HCT116 (cell line): ENCODE results near the gene EIF2B2. TPM values are rescaled to one million over a fixed set of nuclear protein-coding genes. Genes with fewer than 3 reads are reported as not detected.

Experiments
- ATAC-seq: fragments of 200-7000 bp; cut with Tn5 transposase; 2 replicates; pipeline ENCODE4 v1.9.1; 2020; ENCODE audit warnings: mild to moderate bottlenecking, moderate library complexity
- Bru-seq: library from RNA; stranded (reverse); fragments of 400-500 nt; gene quantifications from one replicate; lab custom pipeline; 2021; lab: Mats Ljungman, UMichigan
- BruChase-seq, 2 experiments: library from RNA; stranded (reverse); fragments of 400-500 nt; gene quantifications; one replicate each; lab custom pipeline; 2021; lab: Mats Ljungman, UMichigan
- BruUV-seq: library from RNA; stranded (reverse); fragments of 400-500 nt; replicated peaks from 2 replicates; lab custom pipeline; 2021; lab: Mats Ljungman, UMichigan
- CTCF ChIA-PET: fragments of 300-600 bp; sonication (Branson Sonifier 250); formaldehyde crosslinking; loops from one replicate; lab custom pipeline; 2021; ENCODE audit warnings: antibody characterized with exemption; lab: Charles Lee
- POLR2A ChIA-PET: fragments of 300-600, 350-600 bp; sonication (Branson Sonifier 250); formaldehyde crosslinking; loops from one replicate; lab custom pipeline; 2021; ENCODE audit warnings: antibody characterized with exemption; lab: Charles Lee
- RAD21 ChIA-PET, 2 experiments: fragments of 300-600 bp; sonication (Branson Sonifier 250); formaldehyde crosslinking; loops; one replicate each; lab custom pipeline; 2023; ENCODE audit warnings: low total read pairs in 2 of 2; ENCODE audit not compliant: uncharacterized antibody in 2 of 2, unreplicated experiment in 2 of 2, low non-redundant PET in 1 of 2; lab: Charles Lee
- DNase-seq: peaks from one replicate; pipeline ENCODE4 v3.0.0-alpha.2; 2010; ENCODE audit warnings: low read depth, low spot score
- H2AFZ ChIP-seq: fragments of 200-600 bp; shearing (Covaris generic), sonication (generic); 2 replicates; pipeline ENCODE4 v1.6.1; 2017; ENCODE audit warnings: low read depth, mixed run types, mixed read lengths, antibody characterized with exemption, low read length; ENCODE audit not compliant: poor library complexity, severe bottlenecking
- H3K27ac ChIP-seq: 2 replicates; pipeline ENCODE4 v1.5.1; 2012; ENCODE audit warnings: low read depth, low read length
- H3K27me3 ChIP-seq: fragments of 200-600 bp; sonication (generic); 2 replicates; pipeline ENCODE4 v1.6.1; 2016; ENCODE audit warnings: mixed run types, low read length, mixed read lengths; ENCODE audit not compliant: insufficient read depth
- H3K36me3 ChIP-seq, 2 experiments: fragments of 200-500 bp in 1 of 2; fragments of 200-600 bp in 1 of 2; sonication (Bioruptor generic) in 1 of 2; sonication (generic) in 1 of 2; 2 replicates each; pipeline versions ENCODE4 v1.5.1 to v1.6.1; 2014 to 2016; ENCODE audit warnings: low read length in 2 of 2, inconsistent platforms in 1 of 2, mixed read lengths in 1 of 2, mixed run types in 1 of 2; ENCODE audit not compliant: insufficient read depth in 2 of 2, control insufficient read depth in 1 of 2
- H3K4me1 ChIP-seq, 2 experiments: fragments of 200-600 bp in 1 of 2; sonication (generic) in 1 of 2; 2 replicates each; pipeline versions ENCODE4 v1.5.1 to v1.6.1; 2012 to 2017; ENCODE audit warnings: low read length in 2 of 2, inconsistent platforms in 1 of 2, mild to moderate bottlenecking in 1 of 2, mixed read lengths in 1 of 2, mixed run types in 1 of 2, moderate library complexity in 1 of 2; ENCODE audit not compliant: insufficient read depth in 2 of 2, control insufficient read depth in 1 of 2
- H3K4me2 ChIP-seq: fragments of 200-600 bp; sonication (generic); 2 replicates; pipeline ENCODE4 v1.6.1; 2017; ENCODE audit warnings: mixed run types, low read length, mixed read lengths
- H3K4me3 ChIP-seq, 2 experiments: fragments of 200-600 bp in 1 of 2; sonication (generic) in 1 of 2; replicated peaks in 1 of 2; 2 replicates each; pipeline ENCODE4 v1.5.1; 2011 to 2016; ENCODE audit warnings: low read length in 2 of 2, control low read depth in 1 of 2, low read depth in 1 of 2, mild to moderate bottlenecking in 1 of 2, mixed read lengths in 1 of 2, mixed run types in 1 of 2
- H3K79me2 ChIP-seq: fragments of 200-600 bp; sonication (generic); 2 replicates; pipeline ENCODE4 v1.6.1; 2017; ENCODE audit warnings: mild to moderate bottlenecking, mixed run types, low read length, moderate library complexity, mixed read lengths; ENCODE audit not compliant: insufficient read depth
- H3K9ac ChIP-seq: fragments of 200-600 bp; sonication (generic); 2 replicates; pipeline ENCODE4 v1.6.1; 2016; ENCODE audit warnings: low read length, mixed read lengths
- H3K9me2 ChIP-seq: fragments of 200-600 bp; sonication (generic), shearing (Covaris generic); 2 replicates; pipeline ENCODE4 v1.6.1; 2017; ENCODE audit warnings: mixed run types, mild to moderate bottlenecking, moderate library complexity; ENCODE audit not compliant: insufficient read depth
- H3K9me3 ChIP-seq, 2 experiments: fragments of 200-500 bp in 1 of 2; fragments of 200-600 bp in 1 of 2; sonication (Bioruptor generic) in 1 of 2; sonication (generic) in 1 of 2; 2 replicates each; pipeline ENCODE4 v1.6.1; 2014 to 2017; ENCODE audit warnings: low read length in 2 of 2, mixed read lengths in 2 of 2, inconsistent platforms in 1 of 2, low read depth in 1 of 2, mild to moderate bottlenecking in 1 of 2, mixed run types in 1 of 2, moderate library complexity in 1 of 2; ENCODE audit not compliant: control insufficient read depth in 1 of 2, insufficient read depth in 1 of 2
- H4K20me1 ChIP-seq: fragments of 200-600 bp; sonication (generic), shearing (Covaris generic); 2 replicates; pipeline ENCODE4 v1.6.1; 2017; ENCODE audit warnings: mixed run types, mild to moderate bottlenecking, moderate library complexity; ENCODE audit not compliant: insufficient read depth
- CBX3 ChIP-seq: IDR thresholded peaks from 2 replicates; pipeline ENCODE4 v1.6.1; 2012; ENCODE audit warnings: low read depth
- ELF1 ChIP-seq: IDR thresholded peaks from 2 replicates; pipeline ENCODE4 v1.6.1; 2012; ENCODE audit warnings: low read depth, borderline replicate concordance
- EZH2 ChIP-seq: fragments of 200-600 bp; sonication (generic); IDR thresholded peaks from 2 replicates; pipeline ENCODE4 v1.6.1; 2017; ENCODE audit warnings: antibody characterized with exemption, mixed run types
- EZH2phosphoT487 ChIP-seq: fragments of 200-600 bp; IDR thresholded peaks from 2 replicates; pipeline ENCODE4 v1.6.1; 2018; ENCODE audit warnings: antibody characterized with exemption, borderline replicate concordance
- POLR2A ChIP-seq: IDR thresholded peaks from 2 replicates; pipeline ENCODE4 v1.7.0; 2011; ENCODE audit warnings: borderline replicate concordance; ENCODE audit not compliant: insufficient read depth, insufficient read length; ENCODE audit errors: extremely low read depth
- POLR2AphosphoS5 ChIP-seq: IDR thresholded peaks from 2 replicates; pipeline ENCODE4 v1.6.1; 2011; ENCODE audit warnings: mild to moderate bottlenecking, low read depth, low read length, moderate library complexity
- SIN3A ChIP-seq: IDR thresholded peaks from 2 replicates; pipeline ENCODE4 v1.6.1; 2012; ENCODE audit warnings: low read depth
- SP1 ChIP-seq: IDR thresholded peaks from 2 replicates; pipeline ENCODE4 v1.6.1; 2012; ENCODE audit warnings: low read depth
- SRF ChIP-seq: IDR thresholded peaks from 2 replicates; pipeline ENCODE4 v1.6.1; 2012; ENCODE audit warnings: low read depth
- TCF7L2 ChIP-seq: IDR thresholded peaks from 2 replicates; pipeline ENCODE4 v1.7.0; 2011; ENCODE audit warnings: borderline replicate concordance, inconsistent platforms; ENCODE audit not compliant: insufficient read depth, insufficient read length; ENCODE audit errors: extremely low read depth
- intact Hi-C: fragments of 100-400 bp; cut with micrococcal nuclease; formaldehyde crosslinking; loops from 2 replicates; pipeline ENCODE4 v1.10.0; 2022
- long read RNA-seq: library from polyadenylated mRNA; unstranded; transcript quantifications from one replicate; pipeline ENCODE4 v2.0.0, GENCODE V29; 2021; ENCODE audit not compliant: unreplicated experiment
- polyA plus RNA-seq: library from polyadenylated mRNA; unstranded; fragments of >200 nt; gene quantifications from 2 replicates; pipeline ENCODE4 v1.2.1, GENCODE V29; 2012; ENCODE audit warnings: missing spikeins
- total RNA-seq: library from RNA; stranded (reverse); gene quantifications from one replicate; pipeline ENCODE4 v1.2.1, GENCODE V29; 2021; ENCODE audit not compliant: unreplicated experiment
- TF ChIP-seq, protein P1 (sequence below), 3 experiments: fragments of 200-600 bp in 1 of 3; sonication (generic) in 1 of 3; IDR thresholded peaks in 2 of 3; conservative IDR thresholded peaks in 1 of 3; 2 replicates each; pipeline ENCODE4 v1.5.1; 2012 to 2017; ENCODE audit warnings: low read depth in 2 of 3, low read length in 2 of 3, antibody characterized with exemption in 1 of 3, borderline replicate concordance in 1 of 3, control low read depth in 1 of 3, mild to moderate bottlenecking in 1 of 3, mixed read lengths in 1 of 3, mixed run types in 1 of 3, moderate library complexity in 1 of 3; ENCODE audit not compliant: insufficient read depth in 1 of 3
- TF ChIP-seq, protein P2 (sequence below): IDR thresholded peaks from 2 replicates; pipeline ENCODE4 v1.6.1; 2012
- TF ChIP-seq, protein P3 (sequence below): IDR thresholded peaks from 2 replicates; pipeline ENCODE4 v1.6.1; 2012
- TF ChIP-seq, protein P4 (sequence below): IDR thresholded peaks from 2 replicates; pipeline ENCODE4 v1.6.1; 2012; ENCODE audit warnings: low read depth
- TF ChIP-seq, protein P5 (sequence below): IDR thresholded peaks from 2 replicates; pipeline ENCODE4 v1.6.1; 2011; ENCODE audit warnings: mild to moderate bottlenecking, low read length, moderate library complexity; ENCODE audit not compliant: insufficient replicate concordance; ENCODE audit errors: extremely low read depth

Gene EIF2B2
- total RNA-seq (54.8 TPM), Bru-seq, nascent RNA (percentile 77 among the genes with signal in this experiment), BruChase-seq, experiment 1, labeled RNA remaining after a 6-hour chase (percentile 82 among the genes with signal in this experiment), BruChase-seq, experiment 2, labeled RNA remaining after a 2-hour chase (percentile 74 among the genes with signal in this experiment)
- 63.1 and 66.7 TPM in 2 replicates for polyA plus RNA-seq
- long read RNA-seq, full-length matches to known transcripts: 51 of 57 reads
- long read RNA-seq, partial matches to known transcripts: 4 of 57 reads
- long read RNA-seq, other reads (novel, unspliced or antisense): 2 of 57 reads

DNA sequence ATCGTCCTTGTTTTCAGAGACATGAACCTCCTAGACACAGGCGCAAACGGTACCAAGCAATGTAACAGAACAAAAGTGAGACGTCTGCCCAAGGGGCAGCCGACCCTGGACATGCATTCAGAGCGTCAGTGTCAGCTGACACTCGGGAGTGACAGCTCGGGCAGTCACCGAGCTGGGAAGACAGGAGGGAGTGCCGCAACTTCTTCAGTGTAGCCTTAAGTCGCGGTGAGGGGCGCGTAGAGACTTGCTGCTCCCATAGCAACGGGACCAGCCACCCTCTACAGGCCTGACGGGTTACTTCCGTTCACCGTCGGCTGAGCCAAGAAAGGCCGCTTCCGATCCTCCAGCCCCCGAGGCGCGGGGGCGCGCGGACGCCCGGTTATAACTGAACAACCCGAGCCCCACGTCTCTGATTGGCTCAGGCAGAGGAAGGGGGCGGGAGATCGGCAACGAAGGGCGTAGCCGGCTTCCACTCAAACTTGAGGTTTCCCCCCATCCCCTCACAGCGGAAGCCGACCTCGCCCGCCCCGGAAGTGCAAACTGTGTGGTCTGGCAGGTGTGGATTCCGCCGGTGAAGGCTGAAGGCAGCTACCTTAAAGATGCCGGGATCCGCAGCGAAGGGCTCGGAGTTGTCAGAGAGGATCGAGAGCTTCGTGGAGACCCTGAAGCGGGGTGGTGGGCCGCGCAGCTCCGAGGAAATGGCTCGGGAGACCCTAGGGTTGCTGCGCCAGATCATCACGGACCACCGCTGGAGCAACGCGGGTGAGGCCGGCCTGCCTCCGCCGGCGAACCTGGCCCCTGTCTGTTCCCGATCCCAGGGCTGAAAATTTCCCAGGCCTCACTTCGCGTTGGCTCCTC is at the start of gene EIF2B2:
TSS of gene EIF2B2 (plus strand) at position 530 of the 858 bp plus-strand sequence. CDS start at position 600, 70 bp downstream.
- peak within 1 kb of the TSS; percentile 77 for H3K9ac ChIP-seq
- H3K9me3 ChIP-seq: no peaks in the 10 kb centered on the region
- peaks cover 7 to 16% of the 10 kb centered on the region in 2 experiments for H3K4me1 ChIP-seq
- H3K27me3 ChIP-seq: no peaks in the 10 kb centered on the region
- no peaks in the 10 kb centered on the region for H3K9me2 ChIP-seq
- no TSS peak for BruUV-seq
- peaks cover 15 to 18% of the 10 kb centered on the region in 2 experiments; a peak in 3 of 4 replicates for H3K36me3 ChIP-seq
- DNase-seq (peak; percentile 92), ATAC-seq (peak; percentile 95)
- peak within 1 kb of the TSS; percentile 52 for H3K27ac ChIP-seq
- peaks cover 21% of the 10 kb centered on the region for H3K79me2 ChIP-seq
- H3K4me2 ChIP-seq: peak within 1 kb of the TSS; percentile 91
- RAD21 ChIA-PET: no interaction called here
- peak within 1 kb of the TSS; percentile 88 for H2AFZ ChIP-seq
- no peaks in the 10 kb centered on the region for H4K20me1 ChIP-seq
- POLR2A ChIA-PET: interaction anchor here (0.8 to 1.2 kb wide), 2 partner anchors 47 to 76 kb away, joined by 3 read pairs; partner anchors contain the start of gene PGF
- intact Hi-C loops: no loop called here
- H3K4me3 ChIP-seq: peak within 1 kb of the TSS; percentile 95 to 96
- CTCF ChIA-PET: interaction anchor here (1.5 kb wide), 1 partner anchor 58 kb away, joined by 3 read pairs; no protein-coding TSS in a partner anchor
- TF ChIP-seq SRF (peak; percentile 89), ELF1 (peak; percentile 56; the same call in 1 of the 2 replicates), POLR2AphosphoS5 (peak; percentile 79), EZH2phosphoT487 (no peak), EZH2 (no peak), CBX3 (no peak), SP1 (peak; percentile 89), TCF7L2 (peak; percentile 24), POLR2A (peak; percentile 6), SIN3A (peak; percentile 67)
- TF ChIP-seq, protein P1, sequence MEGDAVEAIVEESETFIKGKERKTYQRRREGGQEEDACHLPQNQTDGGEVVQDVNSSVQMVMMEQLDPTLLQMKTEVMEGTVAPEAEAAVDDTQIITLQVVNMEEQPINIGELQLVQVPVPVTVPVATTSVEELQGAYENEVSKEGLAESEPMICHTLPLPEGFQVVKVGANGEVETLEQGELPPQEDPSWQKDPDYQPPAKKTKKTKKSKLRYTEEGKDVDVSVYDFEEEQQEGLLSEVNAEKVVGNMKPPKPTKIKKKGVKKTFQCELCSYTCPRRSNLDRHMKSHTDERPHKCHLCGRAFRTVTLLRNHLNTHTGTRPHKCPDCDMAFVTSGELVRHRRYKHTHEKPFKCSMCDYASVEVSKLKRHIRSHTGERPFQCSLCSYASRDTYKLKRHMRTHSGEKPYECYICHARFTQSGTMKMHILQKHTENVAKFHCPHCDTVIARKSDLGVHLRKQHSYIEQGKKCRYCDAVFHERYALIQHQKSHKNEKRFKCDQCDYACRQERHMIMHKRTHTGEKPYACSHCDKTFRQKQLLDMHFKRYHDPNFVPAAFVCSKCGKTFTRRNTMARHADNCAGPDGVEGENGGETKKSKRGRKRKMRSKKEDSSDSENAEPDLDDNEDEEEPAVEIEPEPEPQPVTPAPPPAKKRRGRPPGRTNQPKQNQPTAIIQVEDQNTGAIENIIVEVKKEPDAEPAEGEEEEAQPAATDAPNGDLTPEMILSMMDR (IDR thresholded peaks at IDR 0.05 in 2 of 3, conservative IDR thresholded peaks at IDR 0.05 in 1 of 3; ENCODE audit: borderline replicate concordance in 1 of 3, insufficient read depth in 1 of 3, low read depth in 2 of 3, low read length in 2 of 3): no peak
- TF ChIP-seq, protein P2, sequence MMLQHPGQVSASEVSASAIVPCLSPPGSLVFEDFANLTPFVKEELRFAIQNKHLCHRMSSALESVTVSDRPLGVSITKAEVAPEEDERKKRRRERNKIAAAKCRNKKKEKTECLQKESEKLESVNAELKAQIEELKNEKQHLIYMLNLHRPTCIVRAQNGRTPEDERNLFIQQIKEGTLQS: no peak
- TF ChIP-seq, protein P3, sequence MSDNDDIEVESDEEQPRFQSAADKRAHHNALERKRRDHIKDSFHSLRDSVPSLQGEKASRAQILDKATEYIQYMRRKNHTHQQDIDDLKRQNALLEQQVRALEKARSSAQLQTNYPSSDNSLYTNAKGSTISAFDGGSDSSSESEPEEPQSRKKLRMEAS: peak; percentile 72; the same call in 1 of the 2 replicates
- TF ChIP-seq, protein P4, sequence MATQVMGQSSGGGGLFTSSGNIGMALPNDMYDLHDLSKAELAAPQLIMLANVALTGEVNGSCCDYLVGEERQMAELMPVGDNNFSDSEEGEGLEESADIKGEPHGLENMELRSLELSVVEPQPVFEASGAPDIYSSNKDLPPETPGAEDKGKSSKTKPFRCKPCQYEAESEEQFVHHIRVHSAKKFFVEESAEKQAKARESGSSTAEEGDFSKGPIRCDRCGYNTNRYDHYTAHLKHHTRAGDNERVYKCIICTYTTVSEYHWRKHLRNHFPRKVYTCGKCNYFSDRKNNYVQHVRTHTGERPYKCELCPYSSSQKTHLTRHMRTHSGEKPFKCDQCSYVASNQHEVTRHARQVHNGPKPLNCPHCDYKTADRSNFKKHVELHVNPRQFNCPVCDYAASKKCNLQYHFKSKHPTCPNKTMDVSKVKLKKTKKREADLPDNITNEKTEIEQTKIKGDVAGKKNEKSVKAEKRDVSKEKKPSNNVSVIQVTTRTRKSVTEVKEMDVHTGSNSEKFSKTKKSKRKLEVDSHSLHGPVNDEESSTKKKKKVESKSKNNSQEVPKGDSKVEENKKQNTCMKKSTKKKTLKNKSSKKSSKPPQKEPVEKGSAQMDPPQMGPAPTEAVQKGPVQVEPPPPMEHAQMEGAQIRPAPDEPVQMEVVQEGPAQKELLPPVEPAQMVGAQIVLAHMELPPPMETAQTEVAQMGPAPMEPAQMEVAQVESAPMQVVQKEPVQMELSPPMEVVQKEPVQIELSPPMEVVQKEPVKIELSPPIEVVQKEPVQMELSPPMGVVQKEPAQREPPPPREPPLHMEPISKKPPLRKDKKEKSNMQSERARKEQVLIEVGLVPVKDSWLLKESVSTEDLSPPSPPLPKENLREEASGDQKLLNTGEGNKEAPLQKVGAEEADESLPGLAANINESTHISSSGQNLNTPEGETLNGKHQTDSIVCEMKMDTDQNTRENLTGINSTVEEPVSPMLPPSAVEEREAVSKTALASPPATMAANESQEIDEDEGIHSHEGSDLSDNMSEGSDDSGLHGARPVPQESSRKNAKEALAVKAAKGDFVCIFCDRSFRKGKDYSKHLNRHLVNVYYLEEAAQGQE: no peak
- TF ChIP-seq, protein P5, sequence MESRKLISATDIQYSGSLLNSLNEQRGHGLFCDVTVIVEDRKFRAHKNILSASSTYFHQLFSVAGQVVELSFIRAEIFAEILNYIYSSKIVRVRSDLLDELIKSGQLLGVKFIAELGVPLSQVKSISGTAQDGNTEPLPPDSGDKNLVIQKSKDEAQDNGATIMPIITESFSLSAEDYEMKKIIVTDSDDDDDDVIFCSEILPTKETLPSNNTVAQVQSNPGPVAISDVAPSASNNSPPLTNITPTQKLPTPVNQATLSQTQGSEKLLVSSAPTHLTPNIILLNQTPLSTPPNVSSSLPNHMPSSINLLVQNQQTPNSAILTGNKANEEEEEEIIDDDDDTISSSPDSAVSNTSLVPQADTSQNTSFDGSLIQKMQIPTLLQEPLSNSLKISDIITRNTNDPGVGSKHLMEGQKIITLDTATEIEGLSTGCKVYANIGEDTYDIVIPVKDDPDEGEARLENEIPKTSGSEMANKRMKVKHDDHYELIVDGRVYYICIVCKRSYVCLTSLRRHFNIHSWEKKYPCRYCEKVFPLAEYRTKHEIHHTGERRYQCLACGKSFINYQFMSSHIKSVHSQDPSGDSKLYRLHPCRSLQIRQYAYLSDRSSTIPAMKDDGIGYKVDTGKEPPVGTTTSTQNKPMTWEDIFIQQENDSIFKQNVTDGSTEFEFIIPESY: no peak
